ENCODE measurements around the gene CEACAM18.

CEACAM18 gene

GRCh38 chr19:51456541-51457290, 21.6 kb upstream of the CEACAM18 start:
- no peak for DNase-seq (ENCODE audit: low read depth)
- TF ChIP-seq, protein P1, sequence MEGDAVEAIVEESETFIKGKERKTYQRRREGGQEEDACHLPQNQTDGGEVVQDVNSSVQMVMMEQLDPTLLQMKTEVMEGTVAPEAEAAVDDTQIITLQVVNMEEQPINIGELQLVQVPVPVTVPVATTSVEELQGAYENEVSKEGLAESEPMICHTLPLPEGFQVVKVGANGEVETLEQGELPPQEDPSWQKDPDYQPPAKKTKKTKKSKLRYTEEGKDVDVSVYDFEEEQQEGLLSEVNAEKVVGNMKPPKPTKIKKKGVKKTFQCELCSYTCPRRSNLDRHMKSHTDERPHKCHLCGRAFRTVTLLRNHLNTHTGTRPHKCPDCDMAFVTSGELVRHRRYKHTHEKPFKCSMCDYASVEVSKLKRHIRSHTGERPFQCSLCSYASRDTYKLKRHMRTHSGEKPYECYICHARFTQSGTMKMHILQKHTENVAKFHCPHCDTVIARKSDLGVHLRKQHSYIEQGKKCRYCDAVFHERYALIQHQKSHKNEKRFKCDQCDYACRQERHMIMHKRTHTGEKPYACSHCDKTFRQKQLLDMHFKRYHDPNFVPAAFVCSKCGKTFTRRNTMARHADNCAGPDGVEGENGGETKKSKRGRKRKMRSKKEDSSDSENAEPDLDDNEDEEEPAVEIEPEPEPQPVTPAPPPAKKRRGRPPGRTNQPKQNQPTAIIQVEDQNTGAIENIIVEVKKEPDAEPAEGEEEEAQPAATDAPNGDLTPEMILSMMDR (IDR thresholded peaks at IDR 0.05; ENCODE audit: insufficient read depth, low read depth, low read length, missing control alignments): no peak
- no peak overlapping the region for H3K4me3 ChIP-seq (ENCODE audit: low read depth, low read length)

GRCh38 chr19:51457351-51458013, 20.9 kb upstream of the CEACAM18 start:
- TF ChIP-seq, protein P1 (IDR thresholded peaks at IDR 0.05; ENCODE audit: insufficient read depth, low read depth, low read length, missing control alignments): no peak
- no peak for DNase-seq (ENCODE audit: low read depth)
- H3K4me3 ChIP-seq (ENCODE audit: low read depth, low read length): no peak overlapping the region

DNA sequence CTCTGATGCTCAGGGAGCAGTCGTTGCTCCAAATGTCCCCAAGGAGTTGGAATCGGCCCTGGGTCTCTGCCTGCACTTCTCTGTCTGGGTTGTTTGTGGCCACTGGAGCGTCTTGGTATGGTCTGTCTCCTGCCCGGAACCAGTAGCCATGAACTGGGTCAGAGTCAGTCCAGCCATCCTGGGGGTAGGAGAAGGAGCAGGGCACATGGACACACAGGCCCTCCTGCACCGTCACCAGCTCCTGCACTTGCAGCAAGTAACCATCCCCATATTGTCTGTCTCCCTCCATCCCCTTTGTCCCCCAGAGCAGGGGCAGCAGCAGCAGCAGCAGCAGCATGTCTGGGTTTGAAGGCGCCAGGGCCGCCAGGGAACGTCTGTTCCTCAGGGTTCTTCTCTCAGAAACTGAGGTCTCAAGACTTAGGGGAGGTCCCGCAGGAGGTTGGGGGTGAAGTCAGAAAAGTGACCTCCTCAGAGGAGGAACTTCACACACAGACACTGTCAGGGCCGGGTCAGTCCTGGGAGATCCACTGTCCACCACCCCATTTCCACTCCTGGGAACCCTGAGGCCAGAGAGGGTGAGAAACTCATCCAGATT, 20.2 kb upstream of the CEACAM18 start, which contains the start of gene SIGLEC8:
Gene SIGLEC8 (minus strand): TSS at position 404 of the 595 bp plus-strand sequence. CDS start 67 bp downstream, at position 337.
- no peak within 1 kb of the TSS for H3K4me3 ChIP-seq (ENCODE audit: low read depth, low read length)
- DNase-seq (ENCODE audit: low read depth): no peak
- TF ChIP-seq, protein P1 (IDR thresholded peaks at IDR 0.05; ENCODE audit: insufficient read depth, low read depth, low read length, missing control alignments): no peak

DNA sequence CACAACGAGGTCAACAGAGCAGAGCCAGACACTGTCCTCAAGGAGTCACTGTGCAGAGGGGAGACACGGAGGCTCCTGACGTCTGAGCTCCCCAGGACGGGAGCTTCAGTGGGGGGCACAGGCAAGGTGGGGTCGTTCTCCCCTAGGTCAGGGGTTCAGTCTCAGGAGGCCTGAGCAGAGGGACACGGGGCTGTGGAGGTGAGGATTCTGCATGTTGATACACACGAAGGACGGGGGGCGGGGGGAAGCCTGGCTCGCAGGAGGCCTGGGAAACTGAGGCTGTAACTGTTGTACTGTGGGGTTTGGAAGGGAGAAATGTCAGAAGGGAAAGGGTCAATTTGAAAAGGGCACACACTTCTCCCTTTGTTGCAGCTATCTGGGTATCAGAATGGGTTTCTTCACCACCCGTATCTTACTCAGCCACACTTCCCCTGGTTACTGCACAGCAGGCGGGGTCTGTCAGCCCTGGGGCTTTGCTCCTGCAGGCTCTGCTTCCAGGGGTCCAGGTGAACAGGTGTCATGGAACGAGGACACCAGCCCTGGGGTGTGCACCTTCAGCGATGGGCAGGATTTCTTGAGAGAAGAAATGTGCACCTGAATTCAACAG, 19.3 kb upstream of the CEACAM18 start:
- no peak for DNase-seq (ENCODE audit: low read depth)
- H3K4me3 ChIP-seq (ENCODE audit: low read depth, low read length): no peak overlapping the region
- TF ChIP-seq, protein P1 (IDR thresholded peaks at IDR 0.05; ENCODE audit: insufficient read depth, low read depth, low read length, missing control alignments): no peak

DNA sequence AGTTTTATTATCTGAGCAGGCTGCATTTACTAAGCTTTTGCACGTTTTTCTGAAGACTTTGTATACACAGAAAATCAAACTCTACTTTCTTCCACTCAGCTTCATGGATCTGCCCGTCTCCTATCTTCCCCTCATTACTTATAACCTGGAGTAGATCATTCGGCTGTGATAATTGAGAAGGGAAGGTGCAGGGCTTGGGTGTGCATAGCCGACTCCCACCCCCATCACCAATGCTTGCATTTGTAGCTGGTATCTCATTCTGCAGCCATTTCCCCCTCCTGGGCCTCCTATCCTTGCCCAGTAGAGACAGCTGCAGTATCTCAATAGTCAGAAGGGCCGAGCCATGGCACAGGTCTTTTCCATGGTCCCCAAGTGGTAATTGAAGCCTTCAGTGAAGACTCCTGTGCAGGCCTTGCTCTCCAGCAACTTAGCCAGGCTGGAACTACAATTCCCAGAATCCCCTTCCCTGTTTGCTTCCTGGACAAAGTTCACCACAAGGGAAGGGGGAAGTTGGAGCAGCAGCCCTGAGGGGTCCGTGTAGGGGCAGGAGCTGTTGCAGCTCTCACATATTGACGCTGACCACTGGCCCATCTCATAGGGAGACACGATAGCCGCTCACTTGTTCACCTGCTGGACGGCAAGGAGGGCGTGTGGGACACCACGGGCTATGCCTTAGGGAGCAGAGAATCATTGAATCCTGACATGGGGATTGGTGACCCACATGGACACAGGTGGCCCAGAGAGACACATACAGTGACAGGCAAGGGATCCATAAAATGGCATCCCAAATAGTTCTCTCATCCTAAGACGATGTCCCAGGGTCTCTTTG, 18.0 kb upstream of the CEACAM18 start:
- no peak for DNase-seq (ENCODE audit: low read depth)
- no peak overlapping the region for H3K4me3 ChIP-seq (ENCODE audit: low read depth, low read length)
- TF ChIP-seq, protein P1 (IDR thresholded peaks at IDR 0.05; ENCODE audit: insufficient read depth, low read depth, low read length, missing control alignments): no peak

- TF ChIP-seq, protein P1 (IDR thresholded peaks at IDR 0.05; ENCODE audit: insufficient read depth, low read depth, low read length, missing control alignments): no peak
- H3K4me3 ChIP-seq (ENCODE audit: low read depth, low read length): no peak overlapping the region
- DNase-seq (ENCODE audit: low read depth): no peak
These were observed 16.6 kb upstream of the CEACAM18 start for GRCh38 chr19:51461723-51462161.
